HepG2 (cell line): ENCODE data around the gene MYO3B. TPM values are rescaled to one million over a fixed set of nuclear protein-coding genes. Genes with fewer than 3 reads are reported as not detected.

Experiments used
- ATAC-seq: fragments of 200-7000 bp; cut with Tn5 transposase; 3 replicates; pipeline ENCODE4 v1.9.1; 2020; ENCODE audit warnings: mild to moderate bottlenecking, moderate library complexity
- BruUV-seq: library from RNA; stranded (reverse); fragments of 400-500 nt; replicated peaks from 2 replicates; lab custom pipeline; 2021; lab: Mats Ljungman, UMichigan
- CTCF ChIA-PET: fragments of 300-600 bp; formaldehyde crosslinking; extraction: SDS; loops from one replicate; lab custom pipeline; 2021; ENCODE audit warnings: low total read pairs, inconsistent platforms, low intra/inter-chr PET ratio; lab: Yijun Ruan, JAX
- POLR2A ChIA-PET: fragments of 350-600 bp; sonication (Branson Sonifier 250); formaldehyde crosslinking; loops from one replicate; lab custom pipeline; 2020; ENCODE audit warnings: antibody characterized with exemption, inconsistent platforms; lab: Yijun Ruan, JAX
- DNase-seq: peaks from one replicate; pipeline ENCODE4 v3.0.0-alpha.2; 2015; ENCODE audit warnings: low spot score
- FAIRE-seq: peaks from 3 replicates; lab custom pipeline; 2011; peaks lifted over from hg19 to GRCh38; lab: Jason Lieb, UNC
- H2AFZ ChIP-seq: one replicate; pipeline ENCODE4 v1.6.1; 2011; ENCODE audit warnings: low read length, inconsistent platforms
- H3K27ac ChIP-seq: fragments of 300-600 bp; 3 replicates; pipeline ENCODE4 v1.8.0; 2011; ENCODE audit warnings: mixed run types, mild to moderate bottlenecking, mixed read lengths, low read length, inconsistent platforms; ENCODE audit not compliant: insufficient read depth; ENCODE audit errors: extremely low read length
- H3K27me3 ChIP-seq, 2 experiments: fragments of 200-600 bp in 1 of 2; 2 replicates in 1 of 2; 3 replicates in 1 of 2; pipeline versions ENCODE4 v1.6.0 to v1.8.0; 2011; ENCODE audit warnings: low read length in 2 of 2, mild to moderate bottlenecking in 2 of 2, moderate library complexity in 2 of 2, inconsistent platforms in 1 of 2; ENCODE audit not compliant: insufficient read depth in 2 of 2, control insufficient read depth in 1 of 2
- H3K36me3 ChIP-seq, 2 experiments: fragments of 200-600 bp in 1 of 2; replicated peaks in 1 of 2; 2 replicates in 1 of 2; 3 replicates in 1 of 2; pipeline versions ENCODE4 v1.5.1 to v1.8.0; 2011; ENCODE audit warnings: low read length in 2 of 2, inconsistent platforms in 1 of 2; ENCODE audit not compliant: insufficient read depth in 2 of 2, control insufficient read depth in 1 of 2
- H3K4me1 ChIP-seq: 2 replicates; pipeline ENCODE4 v1.5.1; 2012; ENCODE audit warnings: low read length, inconsistent platforms; ENCODE audit not compliant: insufficient read depth
- H3K4me2 ChIP-seq: 2 replicates; pipeline ENCODE4 v1.6.0; 2011; ENCODE audit warnings: low read depth, low read length, inconsistent platforms
- H3K4me3 ChIP-seq, 3 experiments: fragments of 200-600 bp in 1 of 3; sonication (generic), shearing (Covaris generic) in 1 of 3; replicated peaks in 1 of 3; 2 replicates each; pipeline ENCODE4 v1.5.1; 2011 to 2016; ENCODE audit warnings: low read length in 3 of 3, inconsistent platforms in 2 of 3, low read depth in 2 of 3, mild to moderate bottlenecking in 2 of 3, control low read depth in 1 of 3, mixed read lengths in 1 of 3; ENCODE audit not compliant: insufficient read depth in 1 of 3
- H3K79me2 ChIP-seq: one replicate; pipeline ENCODE4 v1.6.1; 2011; ENCODE audit warnings: low read length, inconsistent platforms; ENCODE audit not compliant: insufficient read depth
- H3K9ac ChIP-seq: 2 replicates; pipeline ENCODE4 v1.6.0; 2011; ENCODE audit warnings: mild to moderate bottlenecking, low read depth, low read length, inconsistent platforms; ENCODE audit not compliant: insufficient read depth
- H3K9me3 ChIP-seq: 2 replicates; pipeline ENCODE4 v1.5.1; 2012; ENCODE audit warnings: mild to moderate bottlenecking, low read length
- H4K20me1 ChIP-seq: 2 replicates; pipeline ENCODE4 v1.6.0; 2011; ENCODE audit warnings: inconsistent platforms, mild to moderate bottlenecking, low read length, moderate library complexity; ENCODE audit not compliant: insufficient read depth
- HMG20A ChIP-seq: IDR thresholded peaks from 2 replicates; pipeline ENCODE4 v1.6.1; 2016; ENCODE audit warnings: borderline replicate concordance
- MLXIP ChIP-seq: sonication (generic); formaldehyde crosslinking; IDR thresholded peaks from 2 replicates; pipeline ENCODE4 v1.9.0; 2021; ENCODE audit warnings: missing genetic modification reagents, borderline replicate concordance
- MYNN ChIP-seq: sonication (generic); formaldehyde crosslinking; IDR thresholded peaks from 2 replicates; pipeline ENCODE4 v1.4.0; 2020; ENCODE audit warnings: mild to moderate bottlenecking, low read depth, missing genetic modification reagents
- NPAS2 ChIP-seq: sonication (generic); formaldehyde crosslinking; IDR thresholded peaks from 2 replicates; pipeline ENCODE4 v1.8.0; 2022; ENCODE audit warnings: mild to moderate bottlenecking, missing genetic modification reagents, borderline replicate concordance
- NR0B2 ChIP-seq: sonication (generic); formaldehyde crosslinking; IDR thresholded peaks from 2 replicates; pipeline ENCODE4 v1.4.0; 2020; ENCODE audit warnings: mild to moderate bottlenecking, missing genetic modification reagents
- POGZ ChIP-seq: sonication (generic); formaldehyde crosslinking; IDR thresholded peaks from 2 replicates; pipeline ENCODE4 v1.4.0; 2020; ENCODE audit warnings: mild to moderate bottlenecking, missing genetic modification reagents
- SNAPC4 ChIP-seq: sonication (generic); formaldehyde crosslinking; IDR thresholded peaks from 2 replicates; pipeline ENCODE4 v1.4.0; 2020; ENCODE audit warnings: mild to moderate bottlenecking, missing genetic modification reagents
- TFE3 ChIP-seq: IDR thresholded peaks from 2 replicates; pipeline ENCODE4 v1.6.1; 2016
- ZFP36L2 ChIP-seq: sonication (generic); formaldehyde crosslinking; IDR thresholded peaks from 2 replicates; pipeline ENCODE4 v1.4.0; 2020; ENCODE audit warnings: missing genetic modification reagents
- ZNF121 ChIP-seq: sonication (generic); formaldehyde crosslinking; IDR thresholded peaks from 2 replicates; pipeline ENCODE4 v1.5.0; 2020; ENCODE audit warnings: mild to moderate bottlenecking, missing genetic modification reagents
- ZNF17 ChIP-seq: sonication (generic); formaldehyde crosslinking; IDR thresholded peaks from 2 replicates; pipeline ENCODE4 v1.5.0; 2020; ENCODE audit warnings: mild to moderate bottlenecking, missing genetic modification reagents
- ZNF367 ChIP-seq: sonication (generic); formaldehyde crosslinking; IDR thresholded peaks from 2 replicates; pipeline ENCODE4 v1.4.0; 2020; ENCODE audit warnings: missing genetic modification reagents, borderline replicate concordance
- ZNF552 ChIP-seq: sonication (generic); formaldehyde crosslinking; IDR thresholded peaks from 2 replicates; pipeline ENCODE4 v1.9.0; 2022; ENCODE audit warnings: missing genetic modification reagents, mild to moderate bottlenecking, borderline replicate concordance
- WGBS: methylation state at CpG from one replicate; pipeline ENCODE4 v1.1.6; 2017; ENCODE audit warnings: low lambda C conversion rate; 5-methylcytosine and 5-hydroxymethylcytosine counted together
- in situ Hi-C: cut with HindIII; loops from 2 replicates; pipeline ENCODE4 v1.10.0; 2017; ENCODE audit warnings: low pct_unique_long_range_greater_than_20kb; ENCODE audit not compliant: extremely low pct_ligation_motif_present
- intact Hi-C: fragments of 100-400 bp; cut with micrococcal nuclease; formaldehyde crosslinking; loops from one replicate; pipeline ENCODE4 v1.10.0; 2022; ENCODE audit not compliant: unreplicated experiment
- polyA plus RNA-seq, 8 experiments: library from polyadenylated mRNA; depleted of rRNA in 3 of 8; stranded (reverse) in 7 of 8; unstranded in 1 of 8; fragments of >200 nt; fragmentation: Illumina TruSeq in 4 of 8; extraction: Trizol in 4 of 8; gene quantifications; 2 replicates each; pipeline versions ENCODE4 v1.2.1 to v1.2.3, GENCODE V29; 2011 to 2016; ENCODE audit warnings: low read depth in 4 of 8, missing spikeins in 1 of 8, mixed read lengths in 1 of 8; ENCODE audit not compliant: insufficient read depth in 1 of 8
- total RNA-seq, 5 experiments: library from RNA; depleted of rRNA; stranded (reverse); fragments of >200 nt; fragmentation: Illumina TruSeq; extraction: Trizol; gene quantifications; 2 replicates each; pipeline ENCODE4 v1.2.3, GENCODE V29; 2016; ENCODE audit warnings: low read depth in 1 of 5

MYO3B gene
- total and polyA plus RNA-seq, 2 of the 13 experiments (the other 11 are each of a cell fraction or from before 2014, with no cell fraction given): 0.01 TPM; not detected in 1

- TF ChIP-seq MLXIP (CRISPR knock-in tag) (no peak), TFE3 (no peak), HMG20A (no peak), ZNF121 (no peak), POGZ (CRISPR knock-in tag) (no peak), ZNF552 (no peak), ZNF367 (no peak), ZNF17 (CRISPR knock-in tag) (no peak), NPAS2 (no peak), ZFP36L2 (CRISPR knock-in tag) (no peak)
Measured at GRCh38 chr2:170249761-170250160, 71.8 kb downstream of the MYO3B start (continued).

GRCh38 chr2:170250584-170250983 lies 72.6 kb downstream of the MYO3B start:
- Histone ChIP-seq H3K27ac (no peak overlapping the region), H3K36me3 (no peaks in the 10 kb centered on the region), H3K9ac (no peak overlapping the region), H4K20me1 (no peaks in the 10 kb centered on the region), H3K4me2 (no peak overlapping the region), H3K4me1 (no peaks in the 10 kb centered on the region), H3K27me3 (peaks cover 0 to 8% of the 10 kb centered on the region in 2 experiments; a peak in 1 of 5 replicates), H3K4me3 (no peak overlapping the region), H3K79me2 (no peaks in the 10 kb centered on the region), H3K9me3 (no peaks in the 10 kb centered on the region), H2AFZ (no peak overlapping the region)
- 10% methylated on average over 6 of the region's 6 CpGs for whole genome bisulfite sequencing
- in situ Hi-C loops: no loop called here
- ATAC-seq: no peak
- intact Hi-C loops: no loop called here
- BruUV-seq: no TSS peak
- POLR2A ChIA-PET: no interaction called here
- no peak for DNase-seq
- CTCF ChIA-PET: no interaction called here
- no peak for FAIRE-seq
- TF ChIP-seq SNAPC4 (CRISPR knock-in tag): no peak
- TF ChIP-seq NR0B2: no peak
- TF ChIP-seq MYNN (CRISPR knock-in tag): no peak
